ENCODE measurements around the gene PKHD1. TPM values are rescaled to one million over a fixed set of nuclear protein-coding genes. Genes with fewer than 3 reads are reported as not detected.

PKHD1 gene
- total RNA-seq, 1 experiment from 2014 or later, result 0.40 TPM

- TF ChIP-seq EZH2phosphoT487 (IDR thresholded peaks at IDR 0.05; ENCODE audit: borderline replicate concordance, low read length) (no peak), CTCF (conservative IDR thresholded peaks at IDR 0.05; ENCODE audit: low read depth, low read length) (no peak), EZH2 (IDR thresholded peaks at IDR 0.05; ENCODE audit: low read length, unreplicated experiment) (no peak)
- Histone ChIP-seq H3F3A (ENCODE audit: low read length, unreplicated experiment) (no peaks in the 10 kb centered on the region), H4K20me1 (ENCODE audit: low read length) (no peaks in the 10 kb centered on the region), H3K9me2 (replicated peaks; ENCODE audit: low read length) (no peaks in the 10 kb centered on the region), H3K27ac (ENCODE audit: low read length) (no peak overlapping the region), H3K4me2 (ENCODE audit: low read length) (no peak overlapping the region), H3K27me3 (ENCODE audit: low read length) (no peaks in the 10 kb centered on the region), H3K9ac (ENCODE audit: low read length) (no peak overlapping the region), H2AFZ (ENCODE audit: low read length) (no peak overlapping the region), H3K79me2 (ENCODE audit: low read length) (no peaks in the 10 kb centered on the region), H3K36me3 (ENCODE audit: low read depth, low read length) (no peaks in the 10 kb centered on the region), H3K4me1 (ENCODE audit: insufficient read depth, low read length) (no peaks in the 10 kb centered on the region), H3K9me3 (ENCODE audit: low read length) (no peaks in the 10 kb centered on the region), H3K4me3 (ENCODE audit: low read length) (no peak overlapping the region)
- CTCF ChIA-PET, result no interaction called here
- ATAC-seq, result no peak
- POLR2A ChIA-PET (ENCODE audit: unreplicated experiment), result no interaction called here
- no TSS peak for BruUV-seq (replicated peaks)
- intact Hi-C loops (cut with micrococcal nuclease), result no loop called here
- no peak for DNase-seq
These were observed 6.2 kb downstream of the PKHD1 start for GRCh38 chr6:52081237-52081636.

- intact Hi-C loops (cut with micrococcal nuclease), result no loop called here
- no TSS peak for BruUV-seq (replicated peaks)
- no peaks in the 10 kb centered on the region for H3K9me2 ChIP-seq (replicated peaks; ENCODE audit: low read length)
- H3K9ac ChIP-seq (ENCODE audit: low read length), result no peak overlapping the region
- no peak overlapping the region for H3K27ac ChIP-seq (ENCODE audit: low read length)
- no peak for DNase-seq
- ChIA-PET POLR2A (ENCODE audit: unreplicated experiment) (no interaction called here), CTCF (no interaction called here)
- TF ChIP-seq CTCF (conservative IDR thresholded peaks at IDR 0.05; ENCODE audit: low read depth, low read length), result no peak
- TF ChIP-seq EZH2phosphoT487 (IDR thresholded peaks at IDR 0.05; ENCODE audit: borderline replicate concordance, low read length), result no peak
- TF ChIP-seq EZH2 (IDR thresholded peaks at IDR 0.05; ENCODE audit: low read length, unreplicated experiment), result no peak
- no peak overlapping the region for H3K4me2 ChIP-seq (ENCODE audit: low read length)
- ATAC-seq, result no peak
- H3K4me3 ChIP-seq (ENCODE audit: low read length), result no peak overlapping the region
- H3K36me3 ChIP-seq (ENCODE audit: low read depth, low read length), result no peaks in the 10 kb centered on the region
- H3K27me3 ChIP-seq (ENCODE audit: low read length), result no peaks in the 10 kb centered on the region
- H2AFZ ChIP-seq (ENCODE audit: low read length), result no peak overlapping the region
- H3K4me1 ChIP-seq (ENCODE audit: insufficient read depth, low read length), result peaks cover 9% of the 10 kb centered on the region; the same call in 1 of the 2 replicates
- no peaks in the 10 kb centered on the region for H4K20me1 ChIP-seq (ENCODE audit: low read length)
- H3F3A ChIP-seq (ENCODE audit: low read length, unreplicated experiment), result no peaks in the 10 kb centered on the region
- no peaks in the 10 kb centered on the region for H3K79me2 ChIP-seq (ENCODE audit: low read length)
- H3K9me3 ChIP-seq (ENCODE audit: low read length), result no peaks in the 10 kb centered on the region
These were observed 9.3 kb downstream of the PKHD1 start for GRCh38 chr6:52077961-52078625.

- Histone ChIP-seq H3K9me2 (replicated peaks; ENCODE audit: low read length) (no peaks in the 10 kb centered on the region), H2AFZ (ENCODE audit: low read length) (no peak overlapping the region), H3K4me2 (ENCODE audit: low read length) (no peak overlapping the region), H3F3A (ENCODE audit: low read length, unreplicated experiment) (no peaks in the 10 kb centered on the region), H3K27me3 (ENCODE audit: low read length) (no peaks in the 10 kb centered on the region), H3K4me3 (ENCODE audit: low read length) (no peak overlapping the region), H3K9ac (ENCODE audit: low read length) (no peak overlapping the region), H3K36me3 (ENCODE audit: low read depth, low read length) (no peaks in the 10 kb centered on the region), H3K9me3 (ENCODE audit: low read length) (no peaks in the 10 kb centered on the region), H4K20me1 (ENCODE audit: low read length) (no peaks in the 10 kb centered on the region), H3K4me1 (ENCODE audit: insufficient read depth, low read length) (peaks cover 9% of the 10 kb centered on the region; the same call in 1 of the 2 replicates), H3K27ac (ENCODE audit: low read length) (no peak overlapping the region), H3K79me2 (ENCODE audit: low read length) (no peaks in the 10 kb centered on the region)
- CTCF ChIA-PET, result no interaction called here
- POLR2A ChIA-PET (ENCODE audit: unreplicated experiment), result no interaction called here
- ATAC-seq (no peak), DNase-seq (no peak)
- TF ChIP-seq EZH2phosphoT487 (IDR thresholded peaks at IDR 0.05; ENCODE audit: borderline replicate concordance, low read length) (no peak), CTCF (conservative IDR thresholded peaks at IDR 0.05; ENCODE audit: low read depth, low read length) (no peak), EZH2 (IDR thresholded peaks at IDR 0.05; ENCODE audit: low read length, unreplicated experiment) (no peak)
- BruUV-seq (replicated peaks), result no TSS peak
- intact Hi-C loops (cut with micrococcal nuclease), result no loop called here
These were observed 10.1 kb downstream of the PKHD1 start for GRCh38 chr6:52077180-52077884.
